Measurements from ENCODE around the gene IFNA10.
"Not testable (repeated sequence)": the region's sequence is repeated elsewhere in the genome, so short reads cannot be mapped to it uniquely, and the experiment has no call there.

IFNA10 gene

GRCh38 chr9:21213411-21214326, 6.7 kb upstream of the IFNA10 start:
- TF ChIP-seq CTCF (IDR thresholded peaks at IDR 0.05; ENCODE audit: low read depth, low read length) = peak; percentile 84
- not testable (repeated sequence) for H3K4me3 ChIP-seq (ENCODE audit: low read depth, low read length)
- DNase-seq (ENCODE audit: low read depth) = peak; percentile 65

GRCh38 chr9:21212160-21212559, 5.2 kb upstream of the IFNA10 start:
- DNase-seq (ENCODE audit: low read depth); H3K4me3 ChIP-seq (ENCODE audit: low read depth, low read length): not testable (repeated sequence)

GRCh38 chr9:21210782-21211181, 3.8 kb upstream of the IFNA10 start:
- not testable (repeated sequence) for H3K4me3 ChIP-seq (ENCODE audit: low read depth, low read length); DNase-seq (ENCODE audit: low read depth)

GRCh38 chr9:21210311-21210710, 3.4 kb upstream of the IFNA10 start:
- no peak overlapping the region for H3K4me3 ChIP-seq (ENCODE audit: low read depth, low read length)
- TF ChIP-seq POLR2A (IDR thresholded peaks at IDR 0.05; ENCODE audit: extremely low read depth, insufficient read length) (no peak), MYC (IDR thresholded peaks at IDR 0.05; ENCODE audit: low read depth, low read length) (no peak), MAX (IDR thresholded peaks at IDR 0.05; ENCODE audit: low read depth, low read length) (no peak), CTCF (IDR thresholded peaks at IDR 0.05; ENCODE audit: low read depth, low read length) (no peak)
- DNase-seq (ENCODE audit: low read depth) = no peak

GRCh38 chr9:21205204-21205603, 1.7 kb downstream of the IFNA10 start:
- DNase-seq (ENCODE audit: low read depth) = no peak
- H3K4me3 ChIP-seq (ENCODE audit: low read depth, low read length) = no peak overlapping the region
- no peak for TF ChIP-seq MAX (IDR thresholded peaks at IDR 0.05; ENCODE audit: low read depth, low read length)
- TF ChIP-seq POLR2A (IDR thresholded peaks at IDR 0.05; ENCODE audit: extremely low read depth, insufficient read length) = no peak

GRCh38 chr9:21202105-21202504, 4.8 kb downstream of the IFNA10 start, which contains the start of gene IFNA7:
Gene IFNA7 (minus strand): TSS chr9:21202205. CDS start chr9:21202165, 40 bp downstream.
- DNase-seq (ENCODE audit: low read depth); H3K4me3 ChIP-seq (ENCODE audit: low read depth, low read length): not testable (repeated sequence)

- peak; percentile 85 for TF ChIP-seq CTCF (IDR thresholded peaks at IDR 0.05; ENCODE audit: low read depth, low read length)
- DNase-seq (ENCODE audit: low read depth) = peak; percentile 65
- not testable (repeated sequence) for H3K4me3 ChIP-seq (ENCODE audit: low read depth, low read length)
These were observed 11.8 kb downstream of the IFNA10 start for GRCh38 chr9:21194867-21195776.

- H3K4me3 ChIP-seq (ENCODE audit: low read depth, low read length); DNase-seq (ENCODE audit: low read depth): not testable (repeated sequence)
These were observed 19.5 kb downstream of the IFNA10 start, which contains the start of gene IFNA4 for GRCh38 chr9:21187487-21187886. Gene IFNA4 (minus strand): TSS chr9:21187587. CDS start chr9:21187531, 56 bp downstream.
